Keratinocyte (primary cell): ENCODE data around the gene PLCG2. TPM values are rescaled to one million over a fixed set of nuclear protein-coding genes. Genes with fewer than 3 reads are reported as not detected.

ENCODE experiments used
- DNase-seq: peaks from one replicate; pipeline ENCODE4 v3.0.0-alpha.2; 2011; ENCODE audit warnings: low read depth, missing footprints, low spot score
- FAIRE-seq: peaks from 2 replicates; lab custom pipeline; 2011; peaks lifted over from hg19 to GRCh38; lab: Jason Lieb, UNC
- H2AFZ ChIP-seq: 2 replicates; pipeline ENCODE4 v1.6.0; 2012; ENCODE audit warnings: low read length, control low read depth, inconsistent platforms; ENCODE audit not compliant: control insufficient read depth
- H3K27ac ChIP-seq: 2 replicates; pipeline ENCODE4 v1.5.1; 2011; ENCODE audit warnings: low read length; ENCODE audit not compliant: control insufficient read depth, insufficient read depth
- H3K27me3 ChIP-seq: 3 replicates; pipeline ENCODE4 v1.6.0; 2011; ENCODE audit warnings: low read length; ENCODE audit not compliant: control insufficient read depth, insufficient read depth; ENCODE audit errors: extremely low read depth
- H3K36me3 ChIP-seq, 2 experiments: 2 replicates in 1 of 2; 3 replicates in 1 of 2; pipeline ENCODE4 v1.5.1; 2011; ENCODE audit warnings: low read length in 2 of 2, mild to moderate bottlenecking in 1 of 2; ENCODE audit not compliant: control insufficient read depth in 2 of 2, insufficient read depth in 2 of 2; ENCODE audit errors: extremely low read depth in 1 of 2
- H3K4me1 ChIP-seq: 3 replicates; pipeline ENCODE4 v1.5.1; 2011; ENCODE audit warnings: low read length; ENCODE audit not compliant: control insufficient read depth, insufficient read depth; ENCODE audit errors: extremely low read depth
- H3K4me2 ChIP-seq: 3 replicates; pipeline ENCODE4 v1.6.0; 2011; ENCODE audit warnings: low read depth, low read length; ENCODE audit not compliant: control insufficient read depth, insufficient read depth; ENCODE audit errors: extremely low read depth
- H3K4me3 ChIP-seq, 3 experiments: fragments of 200-600 bp in 1 of 3; sonication (generic) in 1 of 3; 2 replicates in 2 of 3; 3 replicates in 1 of 3; pipeline ENCODE4 v1.5.1; 2011 to 2016; ENCODE audit warnings: low read length in 3 of 3, mild to moderate bottlenecking in 3 of 3, control low read depth in 2 of 3, inconsistent platforms in 1 of 3, low read depth in 1 of 3, mixed read lengths in 1 of 3, mixed run types in 1 of 3, moderate library complexity in 1 of 3; ENCODE audit not compliant: control insufficient read depth in 2 of 3, insufficient read depth in 2 of 3; ENCODE audit errors: extremely low read depth in 1 of 3
- H3K79me2 ChIP-seq: 2 replicates; pipeline ENCODE4 v1.6.0; 2012; ENCODE audit warnings: low read length; ENCODE audit not compliant: control insufficient read depth, insufficient read depth
- H3K9ac ChIP-seq: 3 replicates; pipeline ENCODE4 v1.6.0; 2011; ENCODE audit warnings: low read length; ENCODE audit not compliant: control insufficient read depth, insufficient read depth; ENCODE audit errors: extremely low read depth
- H3K9me1 ChIP-seq: 3 replicates; pipeline ENCODE4 v1.6.0; 2011; ENCODE audit warnings: low read length; ENCODE audit not compliant: control insufficient read depth, insufficient read depth; ENCODE audit errors: extremely low read depth
- H3K9me3 ChIP-seq: 2 replicates; pipeline ENCODE4 v1.5.1; 2012; ENCODE audit warnings: low read depth, low read length; ENCODE audit not compliant: control insufficient read depth
- H4K20me1 ChIP-seq: 3 replicates; pipeline ENCODE4 v1.6.0; 2011; ENCODE audit warnings: low read length; ENCODE audit not compliant: control insufficient read depth, insufficient read depth; ENCODE audit errors: extremely low read depth
- CTCF ChIP-seq, 3 experiments: IDR thresholded peaks in 1 of 3; conservative IDR thresholded peaks in 1 of 3; optimal IDR thresholded peaks in 1 of 3; 2 replicates in 2 of 3; 3 replicates in 1 of 3; pipeline versions ENCODE3 to v1.5.1; 2011; ENCODE audit warnings: low read length in 3 of 3, mild to moderate bottlenecking in 3 of 3, moderate library complexity in 2 of 3, control low read depth in 1 of 3, inconsistent platforms in 1 of 3; ENCODE audit not compliant: insufficient read depth in 2 of 3; ENCODE audit errors: extremely low read depth in 1 of 3
- EZH2 ChIP-seq: IDR thresholded peaks from one replicate; pipeline ENCODE4 v1.6.1; 2012; ENCODE audit warnings: inconsistent platforms, mild to moderate bottlenecking, low read length, moderate library complexity
- dilution Hi-C: fragments of 300-500 bp; cut with MboI; formaldehyde crosslinking; loops from one replicate; pipeline ENCODE4 v1.7.0; 2020; ENCODE audit warnings: low sequenced_read_pairs; ENCODE audit not compliant: extremely low pct_ligation_motif_present
- polyA plus RNA-seq, 5 experiments: library from polyadenylated mRNA; depleted of rRNA in 3 of 5; stranded (reverse) in 3 of 5; stranded (forward) in 1 of 5; unstranded in 1 of 5; fragments of >200 nt; gene quantifications; 1 replicate in 1 of 5; 2 replicates in 3 of 5; 3 replicates in 1 of 5; pipeline versions ENCODE4 v1.2.1 to v1.2.3, GENCODE V29; 2011 to 2012; ENCODE audit warnings: missing spikeins in 2 of 5, low read depth in 1 of 5, low replicate concordance in 1 of 5

PLCG2 gene
- polyA plus RNA-seq, 1 donor (not counting 4 experiments of a cell fraction or from before 2014, with no cell fraction given): 3.5 TPM

DNA sequence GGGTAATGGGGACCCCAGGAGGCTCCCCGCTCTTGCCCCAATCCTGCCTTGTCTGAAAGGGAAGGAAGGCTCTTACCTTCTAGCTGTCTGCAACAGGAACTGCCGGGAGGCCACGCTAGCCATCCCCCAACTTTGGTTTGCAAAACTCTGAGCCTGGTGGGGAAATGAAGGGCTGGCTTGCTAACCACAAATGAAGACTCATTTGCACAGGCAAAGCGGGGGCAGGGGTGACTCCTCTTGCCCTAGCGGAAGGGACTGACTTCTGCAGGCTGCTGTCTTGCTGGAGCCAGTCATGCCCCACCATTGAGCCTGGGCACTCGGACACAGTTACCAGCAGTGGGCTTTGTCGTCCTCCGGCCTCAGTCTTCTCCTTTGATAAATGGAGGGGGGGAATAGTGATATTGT, 52.6 kb downstream of the PLCG2 start:
- no peak overlapping the region for H3K4me2 ChIP-seq
- TF ChIP-seq EZH2: no peak
- H3K79me2 ChIP-seq: no peaks in the 10 kb centered on the region
- DNase-seq (no peak), FAIRE-seq (no peak)
- no peak overlapping the region for H3K9ac ChIP-seq
- dilution Hi-C loops: no loop called here
- no peak overlapping the region for H3K4me3 ChIP-seq
- H2AFZ ChIP-seq: no peak overlapping the region
- no peaks in the 10 kb centered on the region for H3K4me1 ChIP-seq
- H3K9me1 ChIP-seq: no peaks in the 10 kb centered on the region
- H3K27me3 ChIP-seq: peaks cover 5% of the 10 kb centered on the region
- H3K27ac ChIP-seq: no peak overlapping the region
- no peaks in the 10 kb centered on the region for H4K20me1 ChIP-seq
- H3K36me3 ChIP-seq: no peaks in the 10 kb centered on the region
- no peaks in the 10 kb centered on the region for H3K9me3 ChIP-seq

- H3K27me3 ChIP-seq: peaks cover 5% of the 10 kb centered on the region
- H3K4me1 ChIP-seq: no peaks in the 10 kb centered on the region
- no peaks in the 10 kb centered on the region for H3K9me1 ChIP-seq
- no peak overlapping the region for H3K9ac ChIP-seq
- H3K9me3 ChIP-seq: no peaks in the 10 kb centered on the region
- DNase-seq (no peak), FAIRE-seq (no peak)
- dilution Hi-C loops: no loop called here
- H3K27ac ChIP-seq: no peak overlapping the region
- no peak for TF ChIP-seq CTCF (optimal IDR thresholded peaks at IDR 0.05 in 1 of 3, IDR thresholded peaks at IDR 0.05 in 1 of 3, conservative IDR thresholded peaks at IDR 0.05 in 1 of 3; ENCODE audit: extremely low read depth in 1 of 3, insufficient read depth in 2 of 3, low read length in 3 of 3)
- TF ChIP-seq EZH2: no peak
- H3K4me3 ChIP-seq: no peak overlapping the region
- no peaks in the 10 kb centered on the region for H3K36me3 ChIP-seq
- H4K20me1 ChIP-seq: no peaks in the 10 kb centered on the region
- no peaks in the 10 kb centered on the region for H3K79me2 ChIP-seq
- no peak overlapping the region for H3K4me2 ChIP-seq
- H2AFZ ChIP-seq: no peak overlapping the region
Observed at GRCh38 chr16:81832801-81833547, 53.9 kb downstream of the PLCG2 start.

GRCh38 chr16:81833751-81834150, 54.7 kb downstream of the PLCG2 start:
- no peaks in the 10 kb centered on the region for H3K36me3 ChIP-seq
- H3K4me1 ChIP-seq: no peaks in the 10 kb centered on the region
- H3K4me2 ChIP-seq: no peak overlapping the region
- peaks cover 5% of the 10 kb centered on the region for H3K27me3 ChIP-seq
- no peaks in the 10 kb centered on the region for H4K20me1 ChIP-seq
- no peaks in the 10 kb centered on the region for H3K9me1 ChIP-seq
- dilution Hi-C loops: no loop called here
- H3K4me3 ChIP-seq: no peak overlapping the region
- DNase-seq: no peak
- H3K9ac ChIP-seq: no peak overlapping the region
- H3K9me3 ChIP-seq: no peaks in the 10 kb centered on the region
- no peak for FAIRE-seq
- no peak overlapping the region for H3K27ac ChIP-seq
- no peaks in the 10 kb centered on the region for H3K79me2 ChIP-seq
- TF ChIP-seq CTCF (optimal IDR thresholded peaks at IDR 0.05 in 1 of 3, IDR thresholded peaks at IDR 0.05 in 1 of 3, conservative IDR thresholded peaks at IDR 0.05 in 1 of 3; ENCODE audit: extremely low read depth in 1 of 3, insufficient read depth in 2 of 3, low read length in 3 of 3) (no peak), EZH2 (no peak)
- no peak overlapping the region for H2AFZ ChIP-seq
